ENCODE measurements around the gene BTD.
A peak's percentile ranks its signal among the peaks of the same experiment; 100 is the strongest.
"Not testable (repeated sequence)": the region's sequence is repeated elsewhere in the genome, so short reads cannot be mapped to it uniquely, and the experiment has no call there.

The BTD gene, protein sequence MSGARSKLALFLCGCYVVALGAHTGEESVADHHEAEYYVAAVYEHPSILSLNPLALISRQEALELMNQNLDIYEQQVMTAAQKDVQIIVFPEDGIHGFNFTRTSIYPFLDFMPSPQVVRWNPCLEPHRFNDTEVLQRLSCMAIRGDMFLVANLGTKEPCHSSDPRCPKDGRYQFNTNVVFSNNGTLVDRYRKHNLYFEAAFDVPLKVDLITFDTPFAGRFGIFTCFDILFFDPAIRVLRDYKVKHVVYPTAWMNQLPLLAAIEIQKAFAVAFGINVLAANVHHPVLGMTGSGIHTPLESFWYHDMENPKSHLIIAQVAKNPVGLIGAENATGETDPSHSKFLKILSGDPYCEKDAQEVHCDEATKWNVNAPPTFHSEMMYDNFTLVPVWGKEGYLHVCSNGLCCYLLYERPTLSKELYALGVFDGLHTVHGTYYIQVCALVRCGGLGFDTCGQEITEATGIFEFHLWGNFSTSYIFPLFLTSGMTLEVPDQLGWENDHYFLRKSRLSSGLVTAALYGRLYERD

DNA sequence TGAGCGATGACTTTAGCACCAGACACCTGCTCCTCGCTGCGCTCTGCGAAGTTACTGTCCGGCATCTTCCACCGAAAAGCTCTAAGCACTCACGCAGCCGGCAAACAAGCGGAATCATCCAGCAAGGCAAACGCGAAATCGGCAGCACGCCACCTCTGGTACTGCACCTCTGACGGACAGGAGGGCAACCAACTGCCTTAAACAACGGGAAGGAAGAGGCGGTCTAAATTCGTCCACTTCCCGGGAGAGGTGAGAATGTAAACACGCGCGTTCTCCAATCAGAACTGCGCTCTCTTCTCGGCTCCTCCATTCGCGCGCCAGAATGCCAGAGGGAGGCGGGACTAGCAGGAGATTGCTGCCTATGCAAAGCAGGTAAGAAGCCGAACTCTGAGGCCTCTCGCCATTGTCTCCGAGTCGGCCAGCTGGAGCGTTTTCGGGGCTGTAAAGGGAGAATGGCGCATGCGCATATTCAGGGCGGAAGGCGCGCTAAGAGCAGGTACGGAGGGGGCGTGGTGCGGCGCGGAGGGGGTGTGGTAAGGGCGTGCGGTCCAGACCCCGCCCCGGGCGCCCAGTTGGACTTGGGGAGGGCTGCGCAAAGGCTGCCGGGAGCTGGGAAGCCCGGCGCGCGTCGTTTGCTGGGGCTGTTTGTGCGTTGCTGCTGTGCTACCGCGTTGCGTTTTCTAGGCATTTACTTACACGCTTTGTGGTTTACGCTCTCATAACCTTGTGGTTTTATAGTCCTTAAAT lies at the start of gene BTD, which contains the start of gene HACL1:
Gene BTD (plus strand): TSS at position 347 of the 747 bp plus-strand sequence. CDS start 33,695 bp downstream, outside the sequence.
Gene HACL1 (minus strand): TSS at position 171 of the 747 bp plus-strand sequence. CDS start 106 bp downstream, at position 65.
- peak; percentile 99 for DNase-seq

DNA sequence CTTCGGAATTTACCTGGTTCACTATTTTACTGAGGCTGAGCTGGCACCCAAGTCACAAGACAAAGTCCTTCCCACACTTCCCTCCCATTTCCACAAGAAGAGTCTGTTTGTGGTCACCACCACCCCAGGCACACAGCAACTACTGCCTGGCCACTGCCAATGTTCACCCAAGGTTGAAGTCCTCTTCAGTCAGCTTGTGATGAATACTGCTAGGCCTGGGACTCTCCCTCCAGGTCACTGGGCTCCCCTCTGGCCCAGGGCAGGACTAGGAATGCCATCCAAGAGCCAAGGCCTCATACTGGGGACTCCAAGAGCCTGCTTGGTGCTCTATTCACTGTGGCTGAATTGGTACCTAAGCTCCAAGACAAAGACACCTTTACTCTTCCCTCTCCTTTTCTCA lies 49.6 kb upstream of the BTD start:
- no peak for DNase-seq

DNA sequence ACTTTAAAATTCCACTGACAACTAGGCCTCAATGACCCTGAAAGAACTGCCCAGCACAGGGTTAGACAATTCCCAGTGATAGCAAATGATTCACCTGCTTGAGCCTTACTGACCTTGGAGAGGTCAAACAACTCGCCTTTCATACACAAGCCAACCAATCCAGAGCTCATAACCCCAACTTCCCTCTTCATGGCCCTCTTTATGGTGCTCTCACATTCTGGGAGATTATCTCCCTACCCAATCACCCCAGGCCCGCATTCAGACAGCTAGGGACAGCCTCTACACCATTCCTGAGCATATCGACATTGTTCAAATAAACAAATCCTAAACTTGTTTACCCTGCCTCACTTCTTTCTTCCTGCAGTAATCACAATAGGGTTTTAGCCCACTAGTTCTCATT lies 47.8 kb upstream of the BTD start:
- DNase-seq: no peak

DNA sequence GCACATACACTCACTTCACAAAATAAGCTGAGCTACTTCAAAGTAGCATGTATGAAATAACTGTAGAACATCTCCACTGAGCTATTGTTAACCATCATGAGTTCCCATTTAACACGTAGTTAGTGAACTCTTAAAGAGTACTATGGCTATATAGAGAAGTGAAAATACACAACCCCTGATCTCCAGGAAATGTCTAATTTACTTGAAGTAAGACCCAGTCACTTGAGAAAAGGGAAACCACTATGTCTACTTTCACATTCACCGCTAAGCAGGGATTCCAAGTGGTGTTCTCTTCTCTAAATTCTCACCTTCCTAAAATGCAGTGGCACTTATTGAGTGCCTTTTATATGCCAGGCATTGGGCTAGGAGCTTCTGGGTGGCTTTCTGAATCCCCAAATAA lies 45.0 kb upstream of the BTD start:
- DNase-seq: no peak

DNA sequence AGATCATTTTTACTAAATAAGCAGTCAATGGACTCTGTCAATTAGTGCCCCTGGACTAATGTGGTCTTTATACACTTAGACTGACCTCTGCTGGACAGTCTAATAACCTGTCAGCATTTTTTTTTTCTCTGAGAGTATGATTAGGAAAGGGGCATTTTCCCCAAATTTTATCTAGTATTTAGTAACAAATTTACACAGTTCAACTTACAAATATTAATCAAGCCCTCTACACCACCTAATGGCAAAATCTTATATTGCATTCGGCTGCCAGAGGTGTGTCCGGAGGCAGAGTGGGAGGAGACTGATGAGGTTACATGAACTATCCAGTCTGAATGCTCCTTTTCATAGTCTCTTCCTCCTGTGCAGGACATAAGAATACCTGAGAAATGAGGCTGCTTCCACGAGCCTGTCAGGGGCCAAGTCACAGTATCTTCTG lies 44.0 kb upstream of the BTD start:
- no peak for DNase-seq

DNA sequence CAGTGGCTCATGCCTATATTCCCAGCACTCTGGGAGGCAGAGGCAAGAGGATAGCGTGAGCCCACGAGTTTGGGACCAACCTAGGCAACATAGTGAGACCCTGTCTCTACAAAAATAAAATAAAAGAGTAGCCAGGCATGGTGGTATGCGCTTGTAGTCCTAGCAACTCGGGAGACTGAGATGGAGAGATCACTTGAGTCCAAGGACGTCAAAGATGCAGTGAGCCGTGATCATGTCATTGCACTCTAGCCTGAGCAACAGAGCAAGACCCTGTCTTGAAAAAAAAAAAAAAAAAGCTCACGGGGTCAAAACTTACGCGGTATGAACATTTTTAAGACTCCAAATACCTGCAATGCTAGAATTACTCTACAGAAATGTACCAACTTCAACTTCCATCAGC lies 43.0 kb upstream of the BTD start:
- no peak for DNase-seq

DNA sequence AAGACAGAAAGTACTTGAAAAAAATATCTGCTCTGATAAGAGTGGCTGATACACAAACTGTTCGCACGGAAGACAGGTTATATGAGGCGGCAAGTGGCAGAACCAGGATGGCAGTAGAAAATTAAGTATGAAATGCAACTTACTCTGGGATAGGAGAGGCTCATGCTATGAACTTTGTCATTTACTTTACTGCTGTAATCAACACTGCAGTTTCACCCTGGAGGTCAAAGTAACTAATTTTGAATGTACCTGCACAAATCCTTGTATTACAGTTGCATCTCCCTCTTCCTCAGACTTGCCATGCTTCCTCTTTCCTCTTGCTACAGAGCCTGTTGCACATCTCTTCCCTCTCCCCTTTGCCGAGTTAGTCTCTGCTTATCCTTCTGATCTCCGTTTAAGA lies 39.0 kb upstream of the BTD start:
- no peak for DNase-seq

DNA sequence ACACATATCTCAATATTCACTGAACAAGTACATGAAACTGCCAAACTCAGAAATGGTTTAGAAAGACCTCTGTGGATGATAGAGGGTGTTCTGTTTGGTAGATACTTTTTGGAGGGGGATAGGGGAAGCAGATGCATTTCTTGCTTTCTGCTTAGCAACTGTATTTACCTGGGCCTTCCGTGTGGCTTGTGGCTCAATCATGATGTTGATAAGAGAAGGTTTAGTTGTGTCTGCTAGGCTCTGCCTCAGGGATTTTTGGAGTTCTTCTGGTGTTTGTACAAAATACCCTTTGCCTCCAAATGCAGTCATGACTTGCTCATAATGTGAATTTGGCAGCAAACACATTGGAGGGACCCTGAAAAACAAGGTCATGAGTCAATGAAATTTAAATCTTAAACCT lies 38.4 kb upstream of the BTD start:
- DNase-seq: no peak

DNA sequence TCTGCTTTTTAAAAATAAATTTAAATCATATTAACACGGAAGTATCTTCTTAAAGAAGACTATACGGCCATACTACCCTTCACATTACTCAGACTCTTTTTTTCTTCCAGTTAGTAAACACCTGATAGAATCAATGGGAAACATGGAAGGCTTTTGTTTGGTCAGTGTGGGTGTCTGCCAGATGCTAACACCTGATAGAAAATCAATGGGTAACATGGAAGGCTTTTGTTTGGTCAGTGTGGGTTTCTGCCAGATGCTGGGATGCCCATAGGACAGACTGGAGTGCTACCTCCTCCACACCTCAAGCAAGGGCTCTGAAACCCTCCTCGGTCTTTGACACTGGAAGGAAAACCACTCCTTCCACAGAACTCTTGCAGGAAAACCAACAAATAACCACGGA lies 29.4 kb upstream of the BTD start:
- no peak for DNase-seq

DNA sequence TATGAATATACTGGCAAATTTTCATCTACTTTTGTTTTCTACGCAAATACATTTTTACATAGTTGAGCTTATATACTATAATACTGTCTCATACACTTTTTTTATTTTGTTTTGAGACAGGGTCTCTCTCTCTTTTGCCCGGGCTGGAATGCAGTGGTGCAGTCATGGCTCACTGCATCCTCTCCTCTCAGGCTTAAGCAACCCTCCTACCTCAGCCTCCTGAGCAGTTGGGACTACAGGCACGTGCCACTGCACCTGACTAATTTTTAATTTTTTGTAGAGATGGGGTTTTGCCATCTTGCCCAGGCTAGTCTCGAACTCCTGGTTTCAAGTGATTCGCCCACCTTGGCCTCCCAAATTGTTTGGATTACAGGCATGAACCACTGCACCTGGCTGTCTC lies 26.1 kb upstream of the BTD start:
- no peak for DNase-seq

DNA sequence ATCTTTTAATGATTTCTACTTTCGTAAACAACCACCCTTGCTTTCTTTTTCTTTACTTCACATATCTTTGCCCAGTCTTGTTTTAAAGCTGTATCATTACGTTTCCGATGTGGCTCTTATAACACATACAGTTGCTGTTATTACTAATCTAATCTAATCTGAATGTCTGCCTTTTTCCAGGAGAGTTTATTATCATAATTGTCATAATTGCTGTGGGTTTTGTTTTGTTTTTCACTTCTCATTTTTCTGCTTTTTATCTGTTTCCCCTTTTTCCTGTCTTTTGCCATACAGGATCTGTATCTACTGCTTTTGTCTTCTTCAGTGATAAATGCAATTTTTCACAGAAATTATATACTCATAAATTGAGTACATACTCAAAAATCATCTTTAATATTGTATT lies 25.1 kb upstream of the BTD start:
- DNase-seq: no peak

DNA sequence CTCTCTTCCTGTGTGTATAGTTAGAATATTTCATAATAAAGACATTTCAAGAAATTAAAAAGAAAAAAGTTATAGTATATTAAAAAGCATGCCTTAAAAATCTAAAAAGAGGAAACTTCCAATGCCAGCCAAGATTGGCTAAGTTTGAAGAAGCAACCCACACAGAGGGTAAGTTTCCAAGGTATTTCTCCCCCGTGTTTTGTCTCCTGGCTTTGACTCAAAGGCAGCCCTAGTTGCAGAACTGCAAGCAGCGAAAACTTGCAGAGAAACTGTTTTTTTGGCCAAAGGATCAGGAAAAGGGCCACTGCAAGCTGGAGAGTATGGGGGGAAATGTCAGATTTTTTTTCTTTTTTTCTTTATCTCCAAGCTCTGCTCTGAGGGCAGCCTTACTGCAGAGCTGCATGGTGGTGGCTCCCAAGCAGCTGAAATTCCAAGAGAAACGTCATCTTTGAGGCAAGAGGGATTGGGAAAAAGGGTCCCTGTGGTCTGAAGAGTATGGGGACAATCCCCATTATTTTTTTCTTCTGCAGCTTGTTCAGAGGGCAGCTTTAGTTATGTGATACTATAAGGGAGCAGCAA lies 23.2 kb upstream of the BTD start:
- DNase-seq: no peak

DNA sequence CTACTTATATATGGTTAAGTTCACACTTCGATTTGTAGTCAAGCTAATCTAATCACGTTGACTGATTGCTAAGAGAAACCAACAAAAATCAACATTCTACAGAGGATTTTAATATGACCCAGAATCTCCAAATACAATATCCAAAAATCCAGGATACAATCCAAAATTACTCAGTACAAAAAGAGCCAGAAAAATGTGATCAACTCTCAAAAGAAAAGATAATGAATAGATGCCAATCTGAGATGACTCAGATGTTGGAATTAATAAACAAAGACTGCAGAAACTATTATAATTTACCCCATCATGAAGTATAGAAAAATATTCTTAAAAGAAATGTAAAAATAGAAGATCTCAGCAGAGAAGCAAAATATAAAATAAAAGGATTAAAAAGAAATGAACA lies 22.5 kb upstream of the BTD start:
- no peak for DNase-seq

DNA sequence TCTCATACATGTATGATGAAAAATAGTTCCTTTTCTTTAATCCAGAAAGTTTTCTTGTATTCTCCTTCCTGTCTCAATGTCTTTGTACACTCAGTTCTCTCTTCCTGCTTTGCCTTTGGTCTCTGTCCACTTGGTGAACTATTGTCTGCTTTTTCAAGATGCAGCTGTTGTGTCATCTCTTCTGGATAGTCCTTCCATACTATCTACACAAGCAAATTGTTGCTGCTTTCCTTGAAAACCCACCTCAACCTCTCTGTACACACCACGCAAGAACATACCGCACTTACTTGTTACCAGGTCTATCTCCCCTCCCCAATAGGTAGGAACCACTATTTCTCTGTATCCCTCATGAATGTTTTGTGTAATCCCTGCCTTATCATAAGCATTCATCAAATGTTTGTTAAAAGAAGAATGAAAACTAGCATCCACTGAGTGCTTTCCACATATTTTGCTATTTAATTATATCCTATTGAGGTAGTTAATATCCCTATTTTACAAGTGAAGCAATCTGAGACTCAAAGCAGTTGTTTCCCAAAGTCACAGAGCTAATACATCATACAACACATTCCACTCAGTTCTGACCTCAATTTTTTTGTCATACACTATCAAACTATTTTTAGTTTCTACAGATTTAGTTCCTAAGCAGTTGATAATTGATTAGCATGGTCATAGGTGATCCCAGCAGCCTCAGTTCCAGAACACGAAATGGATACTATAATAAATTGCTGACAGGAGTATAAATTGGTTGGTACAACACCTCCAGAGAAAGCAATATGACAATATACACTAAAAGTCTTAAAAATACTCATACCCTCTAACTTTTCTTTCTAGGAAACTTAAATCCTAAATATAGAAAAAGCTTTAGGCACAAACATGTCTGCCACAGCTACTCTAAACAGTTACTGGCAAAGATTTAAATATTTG lies 19.8 kb upstream of the BTD start:
- no peak for DNase-seq

DNA sequence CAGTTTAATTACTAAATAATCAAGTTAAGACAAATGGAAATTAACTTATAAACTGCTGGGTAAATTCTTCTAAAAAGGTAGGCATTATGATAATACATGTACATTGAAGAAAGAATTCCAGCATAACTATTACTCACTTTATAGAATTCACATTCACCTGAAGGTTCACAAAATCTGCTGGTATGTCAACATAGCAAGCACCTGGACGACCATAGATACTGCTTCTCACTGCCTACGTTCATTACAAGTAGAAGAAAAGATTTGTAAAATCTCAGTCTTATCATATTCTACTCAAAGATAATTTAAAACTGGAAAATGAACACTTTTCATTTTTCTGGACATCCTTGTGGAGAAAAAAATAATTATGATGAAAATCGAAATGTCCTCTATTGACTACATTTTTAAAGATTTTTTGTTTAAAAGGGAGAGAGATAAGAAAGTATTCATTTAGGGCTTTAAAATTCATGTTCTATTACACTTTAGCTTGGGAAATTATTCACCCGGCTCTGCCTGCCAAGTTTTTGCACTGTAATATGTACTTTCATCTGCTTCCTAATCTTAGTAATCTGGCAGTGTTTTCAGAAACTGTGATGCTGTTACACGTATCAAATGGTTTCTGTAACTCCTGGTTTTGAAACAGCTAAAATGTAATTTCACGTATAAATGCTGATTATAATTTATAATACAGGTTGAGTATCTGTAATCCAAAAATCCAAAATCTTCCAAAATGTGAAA lies 16.3 kb upstream of the BTD start:
- DNase-seq: no peak

DNA sequence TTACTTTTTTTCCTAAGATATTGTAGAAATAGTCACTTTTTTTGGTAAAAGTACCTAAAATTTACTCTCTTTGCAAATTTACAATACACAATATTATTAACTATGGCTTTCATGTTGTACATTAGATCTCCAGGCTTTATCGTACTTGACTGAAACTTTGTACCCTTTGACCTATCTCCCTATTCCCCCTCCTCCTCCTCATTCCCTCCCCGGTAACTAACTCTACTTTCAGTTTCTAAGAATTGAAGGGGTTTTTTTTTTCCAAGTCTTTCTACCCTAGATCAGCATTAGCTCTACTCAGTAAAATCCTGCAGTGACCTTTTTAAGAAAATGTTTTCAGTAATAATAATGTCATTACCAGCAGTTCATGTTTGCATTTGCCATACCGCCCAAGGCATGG lies 10.3 kb upstream of the BTD start:
- DNase-seq: no peak

DNA sequence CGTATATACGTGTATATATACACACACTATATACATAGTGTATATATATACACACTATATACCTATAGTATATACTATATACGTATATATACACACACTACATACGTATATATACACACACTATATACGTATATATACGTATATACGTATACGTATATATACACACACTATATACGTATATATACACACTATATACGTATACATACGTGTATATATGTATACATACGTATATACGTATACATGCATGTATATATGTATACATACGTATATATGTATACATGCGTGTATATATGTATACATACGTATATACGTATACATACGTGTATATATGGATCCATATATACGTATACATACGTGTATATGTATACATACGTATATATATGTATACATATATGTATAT lies 9.6 kb upstream of the BTD start:
- no peak for DNase-seq

DNA sequence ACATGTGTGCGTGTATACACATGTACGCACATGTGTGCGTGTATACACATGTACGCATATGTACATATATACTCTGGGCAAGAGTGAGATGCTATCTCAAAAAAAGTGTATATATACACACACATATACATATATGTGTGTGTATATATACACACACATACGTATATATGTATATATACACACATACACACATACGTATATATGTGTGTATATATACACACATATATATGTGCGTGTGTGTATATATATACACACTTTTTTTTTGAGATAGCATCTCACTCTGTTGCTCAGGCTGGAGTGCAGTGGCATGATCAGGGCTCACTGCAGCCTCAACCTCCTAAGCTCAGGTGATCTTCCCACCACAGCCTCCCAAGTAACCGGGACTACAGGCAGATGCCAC lies 8.6 kb upstream of the BTD start:
- DNase-seq: no peak

DNA sequence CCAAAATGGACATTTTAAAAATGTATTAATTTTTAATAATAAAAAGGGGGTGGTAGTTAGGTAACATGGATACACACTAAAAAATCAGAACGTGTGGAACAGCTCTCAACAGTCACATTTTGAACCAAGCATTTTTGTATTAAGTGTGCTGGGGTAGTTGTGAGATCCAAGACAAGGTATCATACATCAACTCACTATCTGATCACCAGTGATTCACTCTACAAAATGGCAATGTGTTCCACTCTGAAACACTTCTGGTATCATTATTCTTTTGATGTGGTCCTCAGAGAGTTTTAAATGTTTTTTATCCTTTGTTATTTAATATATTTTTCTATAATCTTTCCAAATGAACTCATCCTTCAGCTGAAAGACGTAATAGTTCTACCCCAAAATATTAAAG lies 5.6 kb upstream of the BTD start:
- DNase-seq: no peak

DNA sequence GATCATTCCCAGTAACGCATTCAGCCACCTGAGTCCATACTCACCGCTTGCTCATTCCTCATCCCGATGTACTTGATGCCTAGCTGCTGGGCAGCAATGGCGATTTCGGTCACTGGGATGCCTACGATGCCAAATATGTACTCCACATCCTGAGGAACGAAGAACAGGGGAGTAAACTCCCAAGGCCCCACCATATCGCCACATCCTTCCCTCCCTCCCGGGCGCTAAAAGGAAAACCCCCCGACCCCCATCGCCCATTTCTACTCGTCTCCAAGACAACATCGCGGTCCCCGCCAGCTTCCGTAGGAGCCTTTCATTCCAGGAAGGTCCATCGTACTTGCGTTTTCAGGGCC lies 523 bp upstream of the BTD start:
- no peak for DNase-seq

DNA sequence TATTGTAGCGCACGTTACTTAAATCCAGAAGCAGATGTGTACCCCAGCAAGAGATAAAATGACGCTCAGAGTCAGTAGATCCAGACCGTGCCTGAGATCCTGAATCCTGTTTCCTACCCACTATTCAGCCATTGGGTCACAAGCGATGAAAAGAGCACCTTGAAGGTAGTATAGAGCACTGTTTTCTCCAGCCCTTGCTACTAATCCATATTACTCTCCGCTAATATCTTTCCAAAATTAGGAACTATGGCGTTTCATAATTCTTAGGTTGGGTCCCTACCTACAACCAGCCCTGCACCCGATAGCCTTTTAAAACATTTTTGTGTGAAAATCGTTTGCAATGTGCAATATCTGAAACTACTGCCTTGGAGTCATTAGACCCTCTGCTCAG lies 596 bp downstream of the BTD start:
- DNase-seq: no peak

DNA sequence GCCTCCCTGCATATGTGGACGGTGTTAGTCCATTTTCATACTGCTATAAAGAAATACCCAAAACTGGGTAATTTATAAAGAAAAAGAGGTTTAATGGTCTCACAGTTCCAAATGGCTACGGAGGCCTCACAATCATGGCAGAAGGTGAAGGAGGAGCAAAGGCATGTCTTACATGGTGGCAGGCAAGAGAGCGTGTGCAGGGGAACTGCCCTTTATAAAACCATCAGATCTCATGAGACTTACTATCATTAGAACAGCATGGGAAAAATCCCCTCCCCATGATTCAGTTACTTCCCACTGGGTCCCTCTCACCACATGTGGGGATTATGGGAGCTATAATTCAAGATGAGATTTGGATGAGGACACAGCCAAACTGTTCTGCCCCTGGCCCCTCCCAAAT lies 1.3 kb downstream of the BTD start:
- DNase-seq: not testable (repeated sequence)

All from left hindlimb (tissue), 1 donor.